CD8-positive, alpha-beta memory T cell (primary cell): ENCODE results near the gene ETV6. TPM values are rescaled to one million over a fixed set of nuclear protein-coding genes. Genes with fewer than 3 reads are reported as not detected.

Experiments used
- CTCF ChIA-PET: fragments of 350-600 bp; sonication (Branson Sonifier 250); formaldehyde crosslinking; loops from one replicate; lab custom pipeline; 2021; ENCODE audit warnings: antibody characterized with exemption; lab: Charles Lee
- POLR2A ChIA-PET: fragments of 350-600 bp; sonication (Branson Sonifier 250); formaldehyde crosslinking; loops from one replicate; lab custom pipeline; 2021; ENCODE audit warnings: antibody characterized with exemption; lab: Charles Lee
- DNase-seq, 5 donors: peaks; one replicate each; pipeline versions ENCODE4 v3.0.0 to v3.0.0-alpha.2; 2020 to 2022; ENCODE audit warnings: mixed read lengths in 1 of 5
- H3K27ac ChIP-seq: one replicate; pipeline ENCODE4 v1.7.0; 2013; ENCODE audit warnings: low read depth, mild to moderate bottlenecking, low read length, moderate library complexity
- H3K27me3 ChIP-seq: 2 replicates; pipeline ENCODE4 v1.7.0; 2013; ENCODE audit warnings: low read length, mild to moderate bottlenecking; ENCODE audit not compliant: insufficient read depth, poor library complexity, severe bottlenecking
- H3K36me3 ChIP-seq: 2 replicates; pipeline ENCODE4 v1.7.0; 2013; ENCODE audit warnings: mild to moderate bottlenecking, low read length, moderate library complexity; ENCODE audit not compliant: insufficient read depth
- H3K4me1 ChIP-seq: 2 replicates; pipeline ENCODE4 v1.7.0; 2013; ENCODE audit warnings: mild to moderate bottlenecking, low read length, moderate library complexity; ENCODE audit not compliant: insufficient read depth
- H3K4me3 ChIP-seq: 2 replicates; pipeline ENCODE4 v1.7.0; 2013; ENCODE audit warnings: mild to moderate bottlenecking, low read length
- H3K9me3 ChIP-seq: 2 replicates; pipeline ENCODE4 v1.7.0; 2013; ENCODE audit warnings: mild to moderate bottlenecking, low read length
- H3K27ac Mint-ChIP-seq, 8 donors: one replicate each; pipeline ENCODE4 v1.8.0; 2020 to 2021; ENCODE audit warnings: mixed read lengths in 8 of 8, mild to moderate bottlenecking in 6 of 8, inconsistent platforms in 3 of 8, moderate library complexity in 3 of 8
- H3K27me3 Mint-ChIP-seq, 2 donors: one replicate each; pipeline ENCODE4 v1.8.0; 2020 to 2021; ENCODE audit warnings: mixed read lengths in 2 of 2, mild to moderate bottlenecking in 1 of 2, moderate library complexity in 1 of 2
- H3K36me3 Mint-ChIP-seq, 3 donors: one replicate each; pipeline ENCODE4 v1.8.0; 2020 to 2021; ENCODE audit warnings: mixed read lengths in 3 of 3, inconsistent platforms in 1 of 3, mild to moderate bottlenecking in 1 of 3
- H3K4me1 Mint-ChIP-seq, 3 donors: one replicate each; pipeline ENCODE4 v1.8.0; 2020 to 2021; ENCODE audit warnings: mixed read lengths in 3 of 3, inconsistent platforms in 1 of 3, mild to moderate bottlenecking in 1 of 3
- H3K4me3 Mint-ChIP-seq, 7 donors: one replicate each; pipeline ENCODE4 v1.8.0; 2020 to 2021; ENCODE audit warnings: mixed read lengths in 7 of 7, mild to moderate bottlenecking in 6 of 7, moderate library complexity in 4 of 7, inconsistent platforms in 2 of 7
- H3K9me3 Mint-ChIP-seq, 5 donors: one replicate each; pipeline ENCODE4 v1.8.0; 2020 to 2022; ENCODE audit warnings: mixed read lengths in 5 of 5, mild to moderate bottlenecking in 3 of 5, moderate library complexity in 2 of 5, inconsistent platforms in 1 of 5
- polyA plus RNA-seq: library from polyadenylated mRNA; unstranded; fragments of 300-500 nt; fragmentation: Illumina TruSeq; gene quantifications from one replicate; pipeline ENCODE4 v1.2.3, GENCODE V29; 2021
- total RNA-seq, 2 experiments: library from RNA; stranded (reverse); gene quantifications; one replicate each; pipeline ENCODE4 v1.2.3, GENCODE V29; 2021

Gene ETV6
- total and polyA plus RNA-seq, 3 experiments from 2014 or later, result 6.0 to 51.5 (median 49.3) TPM

- Mint-ChIP-seq H3K36me3 (peaks cover 0 to 4% (median 3%) of the 10 kb centered on the region in 3 donors), H3K4me3 (no peak overlapping the region), H3K9me3 (no peaks in the 10 kb centered on the region), H3K27ac (no peak overlapping the region), H3K27me3 (no peaks in the 10 kb centered on the region), H3K4me1 (peaks cover 16 to 54% (median 31%) of the 10 kb centered on the region in 3 donors)
- ChIA-PET CTCF (no interaction called here), POLR2A (no interaction called here)
- no peaks in the 10 kb centered on the region for H3K36me3 ChIP-seq
- DNase-seq, result no peak
- H3K27me3 ChIP-seq, result no peaks in the 10 kb centered on the region
- no peak overlapping the region for H3K27ac ChIP-seq
- no peaks in the 10 kb centered on the region for H3K4me1 ChIP-seq
- H3K4me3 ChIP-seq, result no peak overlapping the region
- no peaks in the 10 kb centered on the region for H3K9me3 ChIP-seq
Observed at GRCh38 chr12:11697131-11697530, 47.7 kb downstream of the ETV6 start.

DNA sequence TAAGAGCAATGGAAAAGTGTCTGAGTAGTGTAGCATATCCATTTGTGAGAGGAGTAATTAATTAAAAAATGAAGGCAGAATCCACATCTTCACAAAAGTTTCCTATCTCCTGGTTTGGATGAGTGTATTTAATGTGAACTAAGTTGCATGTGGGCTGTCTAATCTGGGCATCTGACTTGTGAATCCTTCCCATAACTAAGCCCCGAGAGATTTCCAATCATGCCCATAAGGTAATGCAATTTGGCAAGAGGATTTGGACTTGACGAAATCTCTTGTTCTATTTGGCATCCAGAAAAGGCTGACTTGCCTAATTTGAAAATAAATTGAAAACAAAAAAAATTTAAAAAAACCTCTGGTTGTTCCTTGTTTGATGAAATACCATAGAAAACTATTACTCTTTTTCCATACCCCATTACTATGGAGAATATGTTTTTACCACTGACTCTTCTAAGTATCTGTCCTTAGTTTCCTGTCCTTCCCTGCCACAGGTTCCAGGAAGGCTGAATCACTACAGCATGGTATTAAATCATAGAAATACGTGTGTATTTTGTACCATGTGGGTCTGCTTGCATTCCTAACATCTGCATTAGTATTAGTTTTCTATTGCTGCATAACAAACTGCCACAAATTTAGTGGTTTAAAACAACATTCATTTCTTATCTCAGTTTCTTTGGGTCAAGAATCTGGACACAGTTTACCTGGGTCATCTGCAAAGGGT is 48.4 kb downstream of the ETV6 start:
- no peak overlapping the region for H3K27ac ChIP-seq
- H3K36me3 ChIP-seq, result no peaks in the 10 kb centered on the region
- CTCF ChIA-PET, result no interaction called here
- H3K27me3 Mint-ChIP-seq, result no peaks in the 10 kb centered on the region
- peaks cover 20 to 56% (median 33%) of the 10 kb centered on the region in 3 donors for H3K4me1 Mint-ChIP-seq
- no peaks in the 10 kb centered on the region for H3K27me3 ChIP-seq
- H3K4me3 Mint-ChIP-seq, result no peak overlapping the region
- no peak overlapping the region for H3K4me3 ChIP-seq
- POLR2A ChIA-PET, result no interaction called here
- no peaks in the 10 kb centered on the region for H3K9me3 ChIP-seq
- no peaks in the 10 kb centered on the region for H3K4me1 ChIP-seq
- no peaks in the 10 kb centered on the region for H3K9me3 Mint-ChIP-seq
- no peak overlapping the region for H3K27ac Mint-ChIP-seq
- peaks cover 0 to 4% (median 3%) of the 10 kb centered on the region in 3 donors for H3K36me3 Mint-ChIP-seq
- DNase-seq, result no peak

- no peak for DNase-seq
- Histone ChIP-seq H3K36me3 (no peaks in the 10 kb centered on the region), H3K4me3 (no peak overlapping the region), H3K27me3 (no peaks in the 10 kb centered on the region), H3K4me1 (no peaks in the 10 kb centered on the region), H3K27ac (no peak overlapping the region), H3K9me3 (no peaks in the 10 kb centered on the region)
- Mint-ChIP-seq H3K4me1 (peaks cover 23 to 49% (median 31%) of the 10 kb centered on the region in 3 donors), H3K9me3 (no peaks in the 10 kb centered on the region), H3K27ac (no peak overlapping the region), H3K27me3 (no peaks in the 10 kb centered on the region), H3K36me3 (peaks cover 0 to 7% (median 3%) of the 10 kb centered on the region in 3 donors), H3K4me3 (no peak overlapping the region)
- CTCF ChIA-PET, result no interaction called here
- POLR2A ChIA-PET, result no interaction called here
Observed at GRCh38 chr12:11698729-11699128, 49.3 kb downstream of the ETV6 start.

DNA sequence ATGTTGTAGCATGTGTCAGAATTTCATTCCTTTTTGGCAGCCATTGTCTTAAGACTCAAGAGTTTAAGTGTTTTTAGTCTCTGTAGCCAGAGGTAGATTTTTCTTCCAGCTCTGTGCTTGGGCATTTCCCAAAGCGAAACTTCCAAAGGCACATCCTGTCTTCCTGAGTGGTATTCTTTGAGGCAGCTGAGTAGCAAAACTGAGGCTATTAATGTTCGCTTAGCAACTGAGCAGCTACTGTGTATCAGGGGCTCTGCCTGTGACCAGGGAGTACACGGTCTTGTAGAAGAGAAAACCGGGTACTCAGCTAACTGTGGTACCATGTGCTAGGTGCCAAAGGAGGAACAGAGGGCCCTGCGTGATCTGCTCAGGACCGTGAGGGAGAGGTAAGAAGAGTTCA is 52.0 kb downstream of the ETV6 start:
- DNase-seq, result no peak
- H3K4me3 Mint-ChIP-seq, result no peak overlapping the region
- peaks cover 2 to 9% (median 3%) of the 10 kb centered on the region in 3 donors for H3K36me3 Mint-ChIP-seq
- H3K27ac ChIP-seq, result no peak overlapping the region
- peak overlapping the region in 2 of 8 donors; percentile 61 to 76 for H3K27ac Mint-ChIP-seq
- H3K36me3 ChIP-seq, result no peaks in the 10 kb centered on the region
- ChIA-PET CTCF (no interaction called here), POLR2A (no interaction called here)
- no peaks in the 10 kb centered on the region for H3K4me1 ChIP-seq
- H3K9me3 Mint-ChIP-seq, result no peaks in the 10 kb centered on the region
- H3K4me3 ChIP-seq, result no peak overlapping the region
- H3K4me1 Mint-ChIP-seq, result peaks cover 23 to 44% (median 30%) of the 10 kb centered on the region in 3 donors
- H3K27me3 Mint-ChIP-seq, result no peaks in the 10 kb centered on the region
- no peaks in the 10 kb centered on the region for H3K27me3 ChIP-seq
- no peaks in the 10 kb centered on the region for H3K9me3 ChIP-seq

DNA sequence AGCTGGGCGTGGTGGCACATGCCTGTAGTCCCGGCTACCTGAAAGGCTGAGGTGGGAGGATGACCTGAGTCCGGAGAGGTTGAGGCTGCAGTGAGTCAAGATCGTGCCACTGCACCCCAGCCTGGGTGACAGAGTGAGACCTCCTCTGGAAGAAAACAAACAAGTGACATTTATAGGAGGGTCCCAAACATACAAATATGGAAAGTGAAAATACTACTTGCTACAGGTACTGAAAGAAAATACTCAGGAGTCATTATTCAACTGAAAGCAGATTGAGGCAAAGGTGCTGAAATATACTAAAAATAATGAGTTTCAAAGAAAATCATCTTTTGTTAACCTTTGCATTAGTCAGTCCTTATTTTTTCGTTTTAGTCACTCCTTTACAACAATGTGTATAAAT is 53.5 kb downstream of the ETV6 start:
- H3K9me3 Mint-ChIP-seq, result no peaks in the 10 kb centered on the region
- H3K27ac Mint-ChIP-seq, result peak overlapping the region in 3 of 8 donors; percentile 18 to 44 (median 29)
- DNase-seq, result no peak
- ChIA-PET CTCF (no interaction called here), POLR2A (no interaction called here)
- Histone ChIP-seq H3K27ac (no peak overlapping the region), H3K36me3 (no peaks in the 10 kb centered on the region), H3K27me3 (no peaks in the 10 kb centered on the region), H3K9me3 (no peaks in the 10 kb centered on the region), H3K4me3 (no peak overlapping the region), H3K4me1 (no peaks in the 10 kb centered on the region)
- no peak overlapping the region for H3K4me3 Mint-ChIP-seq
- no peaks in the 10 kb centered on the region for H3K27me3 Mint-ChIP-seq
- peaks cover 2 to 9% (median 3%) of the 10 kb centered on the region in 3 donors for H3K36me3 Mint-ChIP-seq
- peaks cover 23 to 38% (median 34%) of the 10 kb centered on the region in 3 donors for H3K4me1 Mint-ChIP-seq

GRCh38 chr12:11703378-11703777 is 53.9 kb downstream of the ETV6 start:
- Mint-ChIP-seq H3K36me3 (peaks cover 2 to 9% (median 3%) of the 10 kb centered on the region in 3 donors), H3K27ac (peak overlapping the region in 1 of 8 donors; percentile 29), H3K27me3 (no peaks in the 10 kb centered on the region), H3K4me3 (no peak overlapping the region), H3K9me3 (no peaks in the 10 kb centered on the region), H3K4me1 (peaks cover 23 to 38% (median 34%) of the 10 kb centered on the region in 3 donors)
- ChIA-PET CTCF (no interaction called here), POLR2A (no interaction called here)
- DNase-seq, result no peak
- Histone ChIP-seq H3K4me1 (no peaks in the 10 kb centered on the region), H3K36me3 (no peaks in the 10 kb centered on the region), H3K27ac (no peak overlapping the region), H3K4me3 (no peak overlapping the region), H3K9me3 (no peaks in the 10 kb centered on the region), H3K27me3 (no peaks in the 10 kb centered on the region)

- peaks cover 22 to 46% (median 34%) of the 10 kb centered on the region in 3 donors for H3K4me1 Mint-ChIP-seq
- no peaks in the 10 kb centered on the region for H3K27me3 Mint-ChIP-seq
- CTCF ChIA-PET, result no interaction called here
- H3K4me3 Mint-ChIP-seq, result no peak overlapping the region
- H3K4me3 ChIP-seq, result no peak overlapping the region
- no peaks in the 10 kb centered on the region for H3K4me1 ChIP-seq
- no peak overlapping the region for H3K27ac ChIP-seq
- no peaks in the 10 kb centered on the region for H3K36me3 ChIP-seq
- no peaks in the 10 kb centered on the region for H3K9me3 ChIP-seq
- no peak overlapping the region for H3K27ac Mint-ChIP-seq
- H3K9me3 Mint-ChIP-seq, result no peaks in the 10 kb centered on the region
- H3K36me3 Mint-ChIP-seq, result peaks cover 2 to 9% (median 3%) of the 10 kb centered on the region in 3 donors
- H3K27me3 ChIP-seq, result no peaks in the 10 kb centered on the region
- POLR2A ChIA-PET, result no interaction called here
- no peak for DNase-seq
Observed at GRCh38 chr12:11704089-11704488, 54.6 kb downstream of the ETV6 start.

DNA sequence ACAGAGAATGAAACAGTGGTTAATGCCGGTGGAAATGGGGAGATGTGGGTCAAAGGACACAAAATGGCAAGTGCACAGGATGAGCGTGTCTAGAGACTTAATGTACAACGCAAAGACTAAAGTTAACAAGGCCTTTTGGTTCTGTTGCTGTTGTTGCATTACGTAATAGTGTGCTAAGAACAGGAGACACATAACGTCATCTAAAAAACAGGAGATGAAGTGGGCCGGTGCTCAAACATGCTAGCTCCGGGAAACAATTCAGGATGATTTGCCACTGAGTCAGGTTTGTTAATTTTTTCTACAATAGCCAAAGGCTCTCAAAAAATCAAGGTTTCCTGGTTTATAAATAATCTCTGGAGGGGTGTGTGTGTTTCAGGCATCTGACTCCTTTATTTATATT is 55.5 kb downstream of the ETV6 start:
- CTCF ChIA-PET, result no interaction called here
- H3K27ac Mint-ChIP-seq, result peak overlapping the region in 1 of 8 donors; percentile 15
- POLR2A ChIA-PET, result no interaction called here
- Histone ChIP-seq H3K27me3 (no peaks in the 10 kb centered on the region), H3K9me3 (no peaks in the 10 kb centered on the region), H3K4me3 (no peak overlapping the region), H3K36me3 (no peaks in the 10 kb centered on the region), H3K4me1 (no peaks in the 10 kb centered on the region), H3K27ac (no peak overlapping the region)
- H3K27me3 Mint-ChIP-seq, result no peaks in the 10 kb centered on the region
- no peak overlapping the region for H3K4me3 Mint-ChIP-seq
- no peak for DNase-seq
- no peaks in the 10 kb centered on the region for H3K9me3 Mint-ChIP-seq
- peaks cover 2 to 12% (median 3%) of the 10 kb centered on the region in 3 donors for H3K36me3 Mint-ChIP-seq
- H3K4me1 Mint-ChIP-seq, result peaks cover 22 to 43% (median 35%) of the 10 kb centered on the region in 3 donors
